ENCODE measurements around the gene USP24.

- TF ChIP-seq EZH2 (IDR thresholded peaks at IDR 0.05; ENCODE audit: borderline replicate concordance, insufficient read depth, low read length, poor library complexity, severe bottlenecking) (no peak), CTCF (IDR thresholded peaks at IDR 0.05; ENCODE audit: poor library complexity, severe bottlenecking) (no peak), TAF1 (IDR thresholded peaks at IDR 0.05; ENCODE audit: low read depth) (no peak), RAD21 (conservative IDR thresholded peaks at IDR 0.05) (no peak), MXI1 (conservative IDR thresholded peaks at IDR 0.05; ENCODE audit: poor library complexity, severe bottlenecking) (no peak), POLR2AphosphoS5 (IDR thresholded peaks at IDR 0.05) (no peak), EP300 (conservative IDR thresholded peaks at IDR 0.05; ENCODE audit: poor library complexity, severe bottlenecking) (no peak), REST (IDR thresholded peaks at IDR 0.05; ENCODE audit: borderline replicate concordance) (no peak), SMC3 (conservative IDR thresholded peaks at IDR 0.05; ENCODE audit: poor library complexity) (no peak)
Measured at GRCh38 chr1:55235722-55236121, 20.6 kb upstream of the USP24 start.

All from neural cell (in vitro differentiated cells).